Heart right ventricle (tissue), 16 donors: ENCODE results near the gene GFM1. TPM values are rescaled to one million over a fixed set of nuclear protein-coding genes. Genes with fewer than 3 reads are reported as not detected.
"Not testable (repeated sequence)": the region's sequence is repeated elsewhere in the genome, so short reads cannot be mapped to it uniquely, and the experiment has no call there.

Experiments used
- ATAC-seq, 8 donors: fragments of 200-7000 bp; cut with Tn5 transposase; one replicate each; pipeline ENCODE4 v1.9.1; 2020; ENCODE audit warnings: mild to moderate bottlenecking in 8 of 8, moderate library complexity in 8 of 8, moderate number of reproducible peaks in 1 of 8
- DNase-seq, 2 donors: peaks; one replicate each; pipeline ENCODE4 v3.0.0-alpha.2; 2020
- H3K27ac ChIP-seq, 10 donors: fragments of 200-600 bp; sonication (generic) in 2 of 10; one replicate each; pipeline versions ENCODE4 v1.5.0 to v1.8.0; 2020 to 2022; ENCODE audit warnings: mild to moderate bottlenecking in 3 of 10
- H3K27me3 ChIP-seq, 7 donors: fragments of 200-600 bp; one replicate each; pipeline ENCODE4 v1.8.0; 2021 to 2022; ENCODE audit warnings: mild to moderate bottlenecking in 2 of 7
- H3K36me3 ChIP-seq, 9 donors: fragments of 200-600 bp; sonication (generic) in 1 of 9; one replicate each; pipeline versions ENCODE4 v1.5.0 to v1.8.0; 2020 to 2022; ENCODE audit warnings: mild to moderate bottlenecking in 2 of 9
- H3K4me1 ChIP-seq, 9 donors: fragments of 200-600 bp; sonication (generic) in 1 of 9; one replicate each; pipeline versions ENCODE4 v1.5.0 to v1.8.0; 2020 to 2022; ENCODE audit warnings: mild to moderate bottlenecking in 4 of 9
- H3K4me3 ChIP-seq, 10 donors: fragments of 200-600 bp; sonication (generic) in 2 of 10; one replicate each; pipeline versions ENCODE4 v1.5.0 to v1.8.0; 2020 to 2022; ENCODE audit warnings: mild to moderate bottlenecking in 7 of 10, moderate library complexity in 2 of 10
- H3K9me3 ChIP-seq, 11 donors: fragments of 200-600 bp in 10 of 11; sonication (generic) in 2 of 11; one replicate each; pipeline versions ENCODE4 v1.5.0 to v1.8.0; 2013 to 2022; ENCODE audit warnings: mild to moderate bottlenecking in 2 of 11, control low read depth in 1 of 11, moderate library complexity in 1 of 11
- CTCF ChIP-seq, 9 donors: fragments of 200-600 bp; sonication (generic) in 2 of 9; IDR thresholded peaks; one replicate each; pipeline versions ENCODE4 v1.5.0 to v1.8.0; 2021 to 2022; ENCODE audit warnings: antibody characterized with exemption in 9 of 9, mild to moderate bottlenecking in 5 of 9, moderate library complexity in 1 of 9
- WGBS, 2 donors: extraction: QIAGEN DNeasy Blood & Tissue Kit; methylation state at CpG; one replicate each; pipeline ENCODE4 v1.1.7; 2013; ENCODE audit warnings: inconsistent platforms in 1 of 2; 5-methylcytosine and 5-hydroxymethylcytosine counted together
- intact Hi-C, 10 donors: fragments of 100-400 bp; cut with DNase I; formaldehyde crosslinking; loops; one replicate each; pipeline versions ENCODE4 v1.11.1 to v1.14.2; 2022
- polyA plus RNA-seq, 2 donors: library from polyadenylated mRNA; stranded (reverse); fragments of 200-250 nt; gene quantifications; one replicate each; pipeline ENCODE4 v1.2.3, GENCODE V29; 2013
- total RNA-seq, 10 donors: library from RNA; stranded (reverse); fragmentation: NEBNext Ultra II Directional in 3 of 10; extraction: Animal tissue kit (Norgen Biotek cat#: 25700) in 3 of 10; gene quantifications; one replicate each; pipeline versions ENCODE4 v1.2.1 to v1.2.4, GENCODE V29; 2021 to 2023
- donor health status: Arrhythmogenic right ventricular cardiomyopathy.
- donor health status: ischemic (EF 13 %, LVEDD 7.1; RV severe dilation, severe dysfunction).
- donor health status: healthy with polysubstance abuse.
- donor health status: DM: no; HTN: yes; CAD: no.
- donor health status: DM: no; HTN: no; CAD: no.
- donor health status: ischemic (EF 25% LVEDD 6.9; RV normal size, moderate dysfunction).
- donor health status: ischemic (EF 25% LVEDD 5.7; RV mildly dilated, moderate dysfunction).
- donor health status: healthy.
- donor health status: DM: yes; HTN: yes; CAD: no.
- donor health status: Ischemic cardiomyopathy.
- donor health status: ischemic (EF 35%, LVEDD 5.7; RV mildly dilated, moderate dysfunction).
- donor health status: nonischemic (EF 11% LVEDD 7.7; RV severe dilation, severe dysfunction).
- donor health status: DM: yes; HTN: yes; CAD: no.
- donor health status: PGD.
- donor health status: ischemic (EF 29% LVEDD 5.4; RV normal size, mild dysfunction).
- donor health status: nonischemic (EF 23%, LVEDD 6.1; RV moderate dilation, normal function).

GFM1 gene
- total and polyA plus RNA-seq, 12 donors, result 15.1 to 86.4 (median 68.7) TPM

- WGBS, 2 donors, result 88 to 90% methylated on average over 2 of the region's 2 CpGs
- DNase-seq, result no peak
- no peaks in the 10 kb centered on the region for H3K27me3 ChIP-seq
- peaks cover 0 to 5% (median 0%) of the 10 kb centered on the region in 9 donors for H3K4me1 ChIP-seq
- H3K36me3 ChIP-seq, result peaks cover 0 to 94% (median 4%) of the 10 kb centered on the region in 9 donors
- no peak for ATAC-seq
- no peak overlapping the region for H3K4me3 ChIP-seq
- TF ChIP-seq CTCF (IDR thresholded peaks at IDR 0.05), result no peak
- intact Hi-C loops, result no loop called here
- no peaks in the 10 kb centered on the region for H3K9me3 ChIP-seq
- H3K27ac ChIP-seq, result no peak overlapping the region
These were observed 36.5 kb downstream of the GFM1 start for GRCh38 chr3:158680861-158681260.

GRCh38 chr3:158683230-158683962, 39.1 kb downstream of the GFM1 start:
- ATAC-seq, result no peak
- no peak for DNase-seq
- Histone ChIP-seq H3K4me3 (no peak overlapping the region), H3K27ac (no peak overlapping the region), H3K4me1 (peaks cover 0 to 5% (median 0%) of the 10 kb centered on the region in 9 donors), H3K9me3 (no peaks in the 10 kb centered on the region), H3K36me3 (peaks cover 0 to 90% (median 7%) of the 10 kb centered on the region in 9 donors), H3K27me3 (no peaks in the 10 kb centered on the region)
- 86 to 95% methylated on average over 5 of the region's 5 CpGs for WGBS, 2 donors
- intact Hi-C loops, result no loop called here
- no peak for TF ChIP-seq CTCF (IDR thresholded peaks at IDR 0.05)

DNA sequence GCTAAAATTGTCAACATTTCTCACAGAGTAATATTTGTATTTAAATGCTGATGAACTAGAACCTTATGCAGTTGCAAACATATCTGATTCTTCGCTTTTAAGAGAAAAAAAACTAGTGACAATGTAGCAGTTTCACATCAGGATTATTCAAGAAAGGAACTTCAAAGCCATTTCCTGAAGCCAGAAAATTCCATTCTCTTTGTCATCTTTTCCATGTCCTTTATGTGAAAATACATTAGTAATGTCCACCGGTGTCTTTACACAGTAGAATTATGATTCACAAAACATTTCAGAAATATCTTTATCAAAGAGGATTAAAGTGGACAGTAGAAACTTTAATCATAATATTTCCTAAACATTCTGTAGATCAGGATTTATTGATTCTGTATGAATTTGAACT, 40.8 kb downstream of the GFM1 start:
- Histone ChIP-seq H3K36me3 (peaks cover 0 to 90% (median 7%) of the 10 kb centered on the region in 9 donors), H3K27me3 (no peaks in the 10 kb centered on the region), H3K9me3 (no peaks in the 10 kb centered on the region), H3K4me1 (no peaks in the 10 kb centered on the region), H3K4me3 (no peak overlapping the region), H3K27ac (no peak overlapping the region)
- ATAC-seq, result no peak
- 87 to 89% methylated on average over 2 of the region's 2 CpGs for WGBS, 2 donors
- intact Hi-C loops, result no loop called here
- DNase-seq, result no peak
- no peak for TF ChIP-seq CTCF (IDR thresholded peaks at IDR 0.05)

DNA sequence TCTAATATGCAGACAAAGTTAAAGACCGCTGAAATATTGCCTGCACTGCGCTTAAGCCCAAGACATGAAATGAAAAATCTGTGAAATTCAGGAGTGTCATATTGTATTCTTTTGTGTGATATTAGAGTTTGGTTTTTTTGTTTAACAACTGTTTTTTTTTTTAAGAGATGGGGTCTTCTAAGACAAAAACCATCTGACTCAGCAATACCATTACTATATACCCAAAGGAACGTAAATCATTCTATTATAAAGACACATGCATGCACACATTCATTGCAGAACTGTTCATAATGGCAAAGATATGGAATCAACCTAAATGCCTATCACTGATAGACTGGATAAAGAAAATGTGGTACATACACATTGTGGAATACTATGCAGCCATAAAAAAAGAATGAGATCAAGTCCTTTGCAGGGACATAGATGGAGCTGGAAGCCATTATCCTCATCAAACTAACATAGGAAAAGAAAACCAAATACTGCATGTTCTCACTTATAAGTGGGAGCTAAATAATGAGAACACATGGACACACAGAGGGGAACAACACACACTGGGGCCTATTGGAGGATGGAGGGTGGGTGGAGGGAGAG, 49.6 kb downstream of the GFM1 start:
- H3K27ac ChIP-seq, H3K27me3 ChIP-seq, intact Hi-C loops, ATAC-seq, H3K9me3 ChIP-seq, H3K4me3 ChIP-seq, DNase-seq, H3K4me1 ChIP-seq: not testable (repeated sequence)
- WGBS, 2 donors, result 79 to 99% methylated on average over 3 of the region's 3 CpGs
- peaks cover 0 to 87% (median 22%) of the 10 kb centered on the region in 9 donors for H3K36me3 ChIP-seq

- peaks cover 0 to 4% (median 0%) of the 10 kb centered on the region in 11 donors for H3K9me3 ChIP-seq
- H3K27me3 ChIP-seq, result no peaks in the 10 kb centered on the region
- no peak overlapping the region for H3K27ac ChIP-seq
- DNase-seq (no peak), ATAC-seq (no peak)
- peaks cover 0 to 64% (median 15%) of the 10 kb centered on the region in 9 donors for H3K36me3 ChIP-seq
- H3K4me1 ChIP-seq, result peaks cover 0 to 18% (median 10%) of the 10 kb centered on the region in 9 donors
- intact Hi-C loops, result no loop called here
- no peak for TF ChIP-seq CTCF (IDR thresholded peaks at IDR 0.05)
- WGBS, 2 donors, result 51 to 54% methylated on average over 2 of the region's 2 CpGs
- no peak overlapping the region for H3K4me3 ChIP-seq
These were observed 52.3 kb downstream of the GFM1 start for GRCh38 chr3:158696618-158697017.
